Thoracic aorta (tissue), 2 donors: Measurements from ENCODE around the gene SHOC2. TPM values are rescaled to one million over a fixed set of nuclear protein-coding genes. Genes with fewer than 3 reads are reported as not detected.

ENCODE experiments used
- ATAC-seq: fragments of 150-250 bp; one replicate; pipeline ENCODE4 v1.8.0; 2017; ENCODE audit warnings: low read depth; ENCODE audit not compliant: insufficient number of reproducible peaks, low FRiP score
- DNase-seq: peaks from one replicate; pipeline ENCODE4 v3.0.0-alpha.2; 2020; ENCODE audit warnings: low spot score
- H3K27ac ChIP-seq, 2 donors: fragments of 200-600 bp; sonication (generic); 1 replicate in 1 of 2; 2 replicates in 1 of 2; pipeline ENCODE4 v1.5.1; 2016; ENCODE audit warnings: mild to moderate bottlenecking in 2 of 2, moderate library complexity in 2 of 2
- H3K27me3 ChIP-seq: fragments of 200-600 bp; sonication (generic); replicated peaks from 2 replicates; pipeline ENCODE4 v1.6.0; 2016; ENCODE audit warnings: mild to moderate bottlenecking; ENCODE audit not compliant: insufficient read depth
- H3K36me3 ChIP-seq: fragments of 200-600 bp; sonication (generic); one replicate; pipeline ENCODE4 v1.5.1; 2016
- H3K4me1 ChIP-seq, 2 donors: fragments of 200-600 bp; sonication (generic); 1 replicate in 1 of 2; 2 replicates in 1 of 2; pipeline versions ENCODE4 v1.5.1 to v1.6.0; 2016; ENCODE audit warnings: low read depth in 2 of 2, mild to moderate bottlenecking in 1 of 2; ENCODE audit not compliant: control insufficient read depth in 1 of 2
- H3K4me3 ChIP-seq: fragments of 200-600 bp; sonication (generic); 2 replicates; pipeline ENCODE4 v1.5.1; 2016; ENCODE audit warnings: mild to moderate bottlenecking
- H3K9me3 ChIP-seq: fragments of 200-600 bp; sonication (generic); 2 replicates; pipeline ENCODE4 v1.5.1; 2016
- CTCF ChIP-seq: fragments of 200-600 bp; sonication (generic); IDR thresholded peaks from one replicate; pipeline ENCODE4 v1.5.1; 2019; ENCODE audit warnings: antibody characterized with exemption
- total RNA-seq, 2 donors: library from RNA; depleted of rRNA; stranded (reverse); fragments of >200 nt; gene quantifications; one replicate each; pipeline versions ENCODE4 v1.1.0 to v1.2.3, GENCODE V29; 2016

Gene SHOC2
- total RNA-seq, 2 donors from 2014 or later, result 41.6 to 115 TPM

- TF ChIP-seq CTCF, result no peak
- no peak for ATAC-seq
- no peak overlapping the region for H3K4me3 ChIP-seq
- no peaks in the 10 kb centered on the region for H3K27me3 ChIP-seq
- peaks cover 2% of the 10 kb centered on the region for H3K36me3 ChIP-seq
- no peak overlapping the region for H3K27ac ChIP-seq
- H3K9me3 ChIP-seq, result no peaks in the 10 kb centered on the region
- no peak for DNase-seq
- peaks cover 39 to 51% of the 10 kb centered on the region in 2 donors for H3K4me1 ChIP-seq
Measured at GRCh38 chr10:110962443-110962842, 43.0 kb downstream of the SHOC2 start.

- DNase-seq (no peak), ATAC-seq (no peak)
- H3K27ac ChIP-seq, result no peak overlapping the region
- no peak for TF ChIP-seq CTCF
- H3K4me3 ChIP-seq, result no peak overlapping the region
- H3K27me3 ChIP-seq, result no peaks in the 10 kb centered on the region
- peaks cover 39 to 51% of the 10 kb centered on the region in 2 donors for H3K4me1 ChIP-seq
- H3K9me3 ChIP-seq, result no peaks in the 10 kb centered on the region
- H3K36me3 ChIP-seq, result peaks cover 2% of the 10 kb centered on the region
Measured at GRCh38 chr10:110963162-110963561, 43.8 kb downstream of the SHOC2 start.

- H3K27ac ChIP-seq, result no peak overlapping the region
- TF ChIP-seq CTCF, result no peak
- H3K27me3 ChIP-seq, result no peaks in the 10 kb centered on the region
- H3K9me3 ChIP-seq, result no peaks in the 10 kb centered on the region
- H3K4me3 ChIP-seq, result no peak overlapping the region
- H3K36me3 ChIP-seq, result peaks cover 2% of the 10 kb centered on the region
- DNase-seq, result no peak
- peaks cover 44 to 51% of the 10 kb centered on the region in 2 donors for H3K4me1 ChIP-seq
- ATAC-seq, result no peak
Measured at GRCh38 chr10:110964681-110965080, 45.3 kb downstream of the SHOC2 start.

- Histone ChIP-seq H3K9me3 (no peaks in the 10 kb centered on the region), H3K36me3 (peaks cover 2% of the 10 kb centered on the region), H3K27me3 (no peaks in the 10 kb centered on the region), H3K4me1 (peaks cover 39 to 45% of the 10 kb centered on the region in 2 donors), H3K27ac (no peak overlapping the region), H3K4me3 (no peak overlapping the region)
- TF ChIP-seq CTCF, result no peak
- no peak for DNase-seq
- ATAC-seq, result no peak
Measured at GRCh38 chr10:110965216-110965615, 45.8 kb downstream of the SHOC2 start.

GRCh38 chr10:110966146-110966545 is 46.7 kb downstream of the SHOC2 start:
- ATAC-seq, result no peak

More at GRCh38 chr10:110966146-110966545, 46.7 kb downstream of the SHOC2 start:
- no peak overlapping the region for H3K27ac ChIP-seq
- H3K9me3 ChIP-seq, result no peaks in the 10 kb centered on the region
- no peak overlapping the region for H3K4me3 ChIP-seq
- peaks cover 2% of the 10 kb centered on the region for H3K36me3 ChIP-seq
- no peaks in the 10 kb centered on the region for H3K27me3 ChIP-seq
- no peak for TF ChIP-seq CTCF
- H3K4me1 ChIP-seq, result peaks cover 33 to 43% of the 10 kb centered on the region in 2 donors
- DNase-seq, result no peak
